NCI-H2196 treated with DMSO at 0.1 percent for 48 hours (cell line): ENCODE results near the gene LY6G5C.
A peak's percentile ranks its signal among the peaks of the same experiment; 100 is the strongest.

Experiments
- DNase-seq: peaks from one replicate; lab custom pipeline; 2025; ENCODE audit not compliant: unreplicated experiment; lab: John Stamatoyannopoulos, UW

LY6G5C gene

DNA sequence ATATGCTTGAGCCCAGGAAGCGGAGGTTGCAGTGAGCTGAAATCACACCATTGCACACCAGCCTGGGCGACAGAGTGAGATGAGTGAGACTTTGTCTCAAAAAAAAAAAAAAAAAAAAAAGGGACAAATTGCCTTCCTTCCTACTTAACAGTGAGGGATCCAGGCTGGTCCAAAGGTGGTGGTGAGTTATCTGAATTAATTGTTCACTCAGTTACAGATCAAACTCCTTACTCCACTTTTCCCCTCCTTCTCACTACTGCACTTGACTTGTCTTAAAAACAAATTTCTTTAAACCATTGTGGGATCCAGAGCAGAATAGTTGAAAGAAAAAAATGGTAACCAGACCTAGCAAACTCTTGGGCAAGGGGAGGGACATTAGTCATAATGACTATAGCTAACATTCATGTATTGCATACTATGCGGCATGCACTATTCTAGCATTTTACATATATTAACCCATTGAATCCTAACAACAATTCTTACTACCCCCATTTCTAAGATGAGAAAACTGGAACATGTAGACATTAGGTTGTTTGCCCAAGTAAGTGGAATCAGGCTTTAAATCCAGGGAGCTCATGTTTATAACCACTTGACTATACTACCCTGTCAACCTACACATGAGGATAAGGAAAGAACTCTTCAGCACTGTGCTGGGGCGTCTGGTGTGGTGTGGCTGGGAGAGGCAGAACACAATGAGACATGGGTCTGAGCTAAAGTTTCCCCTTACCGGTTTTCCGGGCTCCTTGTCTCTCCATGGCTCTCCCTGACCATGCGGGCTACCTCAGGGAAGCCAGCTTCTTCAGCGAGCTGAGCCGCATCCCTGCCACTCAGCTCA, 17.5 kb downstream of the LY6G5C start:
- no peak for DNase-seq

DNA sequence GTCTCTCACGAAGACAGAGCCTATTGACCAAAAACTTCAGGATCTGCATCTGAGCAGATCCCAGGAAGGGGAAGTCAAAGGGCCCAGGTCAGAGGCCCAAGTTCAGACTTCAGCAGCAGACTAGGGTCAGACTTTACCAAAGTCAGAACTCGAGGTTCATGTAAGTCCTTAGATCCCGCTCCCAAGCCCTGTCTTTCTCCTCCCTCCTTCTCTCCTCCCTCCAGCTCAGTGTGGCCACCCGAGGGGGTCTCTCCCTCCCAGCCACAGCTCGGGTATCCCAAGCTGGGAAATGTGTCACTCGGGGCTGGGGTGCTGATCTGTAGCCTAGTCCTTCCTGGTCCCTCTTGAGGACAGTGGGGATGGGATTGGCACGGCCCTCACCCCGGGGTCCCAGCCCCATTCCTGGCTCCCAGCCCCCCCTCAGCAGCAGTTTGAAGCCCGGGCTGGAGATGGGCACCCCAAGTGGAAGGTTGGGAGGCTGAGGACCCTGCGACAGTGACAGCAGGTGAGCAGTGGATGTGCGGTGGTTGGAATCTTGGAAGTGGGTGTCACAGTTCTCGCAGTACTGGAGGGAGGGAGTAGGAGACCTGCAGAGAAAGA, 18.6 kb downstream of the LY6G5C start:
- DNase-seq = no peak

DNA sequence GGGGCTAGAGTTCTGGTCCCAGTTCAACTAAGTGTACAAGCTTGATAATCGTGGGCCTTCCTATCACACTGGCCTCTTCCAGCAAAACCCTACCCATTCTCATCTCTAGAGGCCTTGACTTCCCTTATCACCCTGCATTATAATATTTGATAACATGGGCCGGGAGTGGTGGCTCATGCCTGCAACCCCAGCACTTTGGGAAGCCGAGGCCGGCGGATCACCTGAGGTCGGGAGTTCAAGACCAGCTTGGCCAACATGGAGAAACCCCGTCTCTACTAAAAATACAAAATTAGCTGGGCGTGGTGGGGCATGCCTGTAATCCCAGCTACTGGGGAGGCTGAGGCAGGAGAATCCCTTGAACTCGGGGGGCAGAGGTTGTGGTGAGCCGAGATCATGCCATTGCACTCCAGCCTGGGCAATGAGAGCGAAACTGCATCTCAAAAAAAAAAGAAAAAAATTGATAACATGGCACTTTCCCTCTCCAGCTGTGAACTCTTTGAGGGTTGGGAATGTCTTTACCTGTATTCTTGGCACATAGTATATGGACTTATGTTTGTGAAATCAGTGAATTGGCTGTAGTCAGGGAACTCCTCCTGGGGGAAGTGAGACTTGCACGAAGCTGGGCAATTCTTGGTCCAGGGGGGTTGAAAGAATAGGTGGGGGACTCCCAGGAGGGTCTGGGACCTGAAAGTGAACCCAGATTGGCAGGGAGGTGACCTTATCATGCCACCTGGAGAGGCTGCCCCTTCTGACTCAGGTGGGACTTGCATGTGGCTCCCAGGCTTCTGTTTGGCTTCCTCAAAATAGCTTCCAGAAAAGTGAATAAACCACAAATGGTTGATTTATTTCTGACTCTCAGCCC, 19.4 kb downstream of the LY6G5C start:
- DNase-seq = no peak

DNA sequence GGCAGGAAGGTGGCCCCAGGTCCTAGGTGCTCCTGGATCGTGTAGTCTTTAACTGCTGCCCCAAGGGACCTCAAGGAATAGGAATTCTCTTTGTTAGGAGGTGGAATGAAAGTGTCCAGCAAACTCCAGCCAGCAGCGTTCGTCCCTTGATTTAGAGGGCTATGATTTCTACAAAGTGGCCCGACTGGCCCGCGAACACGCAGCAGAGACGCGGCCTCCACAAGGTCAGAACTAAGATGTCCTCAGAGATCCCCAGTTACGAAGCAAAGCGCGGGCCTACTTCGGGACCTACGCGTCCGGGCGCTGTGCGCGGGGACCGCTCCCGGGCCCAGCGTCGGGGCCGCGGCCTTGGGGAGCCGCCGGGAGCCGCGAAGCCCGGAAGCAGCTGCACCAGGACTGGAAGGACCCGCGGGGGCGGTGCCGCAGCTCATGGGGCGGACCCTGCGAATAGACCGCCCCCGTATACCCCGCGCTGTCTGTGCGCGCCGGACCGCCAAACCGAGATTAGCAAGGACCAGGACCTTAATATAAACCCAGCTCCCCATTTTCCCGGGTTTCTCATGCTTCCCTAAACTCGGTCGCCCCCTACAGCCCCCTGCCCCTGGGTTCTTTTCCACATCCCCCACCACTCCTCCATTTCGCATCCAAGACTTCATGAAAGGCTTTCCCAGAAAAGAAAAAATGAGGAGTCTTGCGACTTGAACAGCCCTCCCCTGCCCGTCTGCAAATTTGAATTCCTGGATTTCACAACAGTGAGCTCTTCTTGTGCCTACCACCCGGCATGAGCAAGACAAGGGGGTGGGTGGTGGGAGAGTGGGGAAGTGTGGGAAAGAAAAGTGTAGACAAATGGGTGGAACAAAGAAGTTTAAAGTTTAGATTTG, 20.2 kb downstream of the LY6G5C start, which contains the start of gene C6orf47:
C6orf47 (minus strand) TSS at position 398 of the 881 bp plus-strand sequence. CDS start 831 bp downstream, outside the sequence.
- DNase-seq = peak; percentile 51

DNA sequence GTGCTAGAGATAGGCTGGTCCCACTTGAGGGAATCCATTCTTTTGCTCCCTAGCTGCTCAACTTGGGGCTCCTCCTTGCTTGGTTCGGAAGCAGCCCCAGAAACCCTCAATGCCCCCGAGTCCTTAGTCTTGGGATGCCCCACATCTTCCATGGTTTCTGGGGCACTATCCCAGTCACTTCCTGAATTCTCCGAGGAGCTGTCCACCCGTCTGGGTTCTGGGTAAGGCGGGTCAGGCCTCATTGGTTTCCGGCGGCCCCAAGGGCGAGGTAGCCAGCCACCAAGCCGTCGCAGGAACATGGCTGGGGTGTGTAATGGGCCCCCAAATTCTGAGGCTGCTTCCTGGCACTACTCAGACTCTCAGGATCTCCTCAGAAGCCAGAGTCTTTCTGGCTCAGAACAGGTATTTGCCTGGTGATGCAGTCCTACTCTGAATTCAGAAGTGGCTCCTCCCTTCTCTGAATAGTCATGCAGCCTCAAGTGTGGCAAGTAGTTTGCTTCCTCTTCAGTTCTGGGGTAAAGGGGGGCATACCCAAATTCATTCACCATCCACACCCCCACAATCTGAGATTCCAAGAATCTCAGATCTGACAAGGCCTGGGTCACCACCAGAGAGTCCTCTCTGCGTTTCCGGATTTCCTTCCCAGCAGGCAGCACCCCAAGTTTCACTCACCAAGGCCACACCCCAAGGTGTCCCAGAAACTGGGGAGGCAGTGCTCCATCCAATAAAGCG, 21.1 kb downstream of the LY6G5C start:
- no peak for DNase-seq

DNA sequence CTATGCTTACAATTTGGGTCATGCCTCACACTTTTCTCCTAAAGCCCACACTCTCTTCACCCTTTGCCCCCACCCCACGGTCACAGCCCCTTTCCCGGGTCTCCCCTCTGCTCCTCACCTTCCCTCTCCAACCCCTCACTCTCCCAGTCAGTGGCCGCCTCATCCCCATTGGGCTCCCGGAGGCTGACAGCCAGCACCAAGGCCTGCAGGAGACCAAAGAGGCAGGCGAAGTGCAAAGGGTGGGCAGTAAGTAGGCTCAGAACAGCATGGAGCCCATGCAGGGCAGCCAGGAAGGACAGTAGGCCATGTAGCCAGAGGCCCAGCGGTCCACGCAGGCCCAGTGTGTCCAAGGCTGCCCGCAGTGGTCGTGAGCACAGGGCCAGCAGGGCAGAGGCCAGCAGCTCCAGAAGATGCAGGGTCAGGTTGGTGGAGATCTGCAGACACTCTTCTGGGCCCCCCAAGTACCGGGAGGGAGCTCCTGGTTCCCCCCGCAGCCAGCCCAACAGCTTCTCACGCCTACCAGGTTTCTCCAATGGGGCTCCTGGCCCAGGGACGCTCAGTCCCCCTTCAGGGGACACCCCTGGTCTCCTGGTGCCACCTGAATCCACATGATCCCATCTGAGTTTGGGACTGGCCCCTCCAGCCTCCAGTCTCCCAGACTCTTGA, 21.8 kb downstream of the LY6G5C start:
- no peak for DNase-seq

DNA sequence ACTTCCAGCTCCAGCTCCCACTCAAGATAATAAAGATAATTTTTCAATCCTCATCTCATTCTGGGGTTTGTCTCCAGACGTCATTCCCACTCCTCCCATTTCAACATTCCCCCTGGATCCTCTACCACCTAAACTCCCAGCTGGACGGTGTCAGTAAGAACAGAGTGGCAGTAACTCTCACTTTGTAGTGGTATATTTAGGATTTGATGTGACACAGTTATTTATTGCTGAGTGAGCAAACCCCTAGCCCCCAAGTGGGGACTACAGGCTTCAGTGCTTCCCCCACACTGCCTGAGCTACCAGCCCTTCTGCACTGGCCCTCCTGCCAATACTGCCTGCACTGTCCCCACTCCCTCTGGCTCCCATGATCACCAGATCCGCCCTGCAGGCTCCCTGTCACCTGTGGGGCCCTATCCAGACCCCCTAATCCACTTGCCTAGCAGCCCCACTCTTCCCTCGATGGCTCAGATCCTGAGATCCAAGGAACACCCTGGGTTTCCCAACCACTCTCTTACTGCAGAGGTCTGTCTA, 22.6 kb downstream of the LY6G5C start:
- DNase-seq = no peak

DNA sequence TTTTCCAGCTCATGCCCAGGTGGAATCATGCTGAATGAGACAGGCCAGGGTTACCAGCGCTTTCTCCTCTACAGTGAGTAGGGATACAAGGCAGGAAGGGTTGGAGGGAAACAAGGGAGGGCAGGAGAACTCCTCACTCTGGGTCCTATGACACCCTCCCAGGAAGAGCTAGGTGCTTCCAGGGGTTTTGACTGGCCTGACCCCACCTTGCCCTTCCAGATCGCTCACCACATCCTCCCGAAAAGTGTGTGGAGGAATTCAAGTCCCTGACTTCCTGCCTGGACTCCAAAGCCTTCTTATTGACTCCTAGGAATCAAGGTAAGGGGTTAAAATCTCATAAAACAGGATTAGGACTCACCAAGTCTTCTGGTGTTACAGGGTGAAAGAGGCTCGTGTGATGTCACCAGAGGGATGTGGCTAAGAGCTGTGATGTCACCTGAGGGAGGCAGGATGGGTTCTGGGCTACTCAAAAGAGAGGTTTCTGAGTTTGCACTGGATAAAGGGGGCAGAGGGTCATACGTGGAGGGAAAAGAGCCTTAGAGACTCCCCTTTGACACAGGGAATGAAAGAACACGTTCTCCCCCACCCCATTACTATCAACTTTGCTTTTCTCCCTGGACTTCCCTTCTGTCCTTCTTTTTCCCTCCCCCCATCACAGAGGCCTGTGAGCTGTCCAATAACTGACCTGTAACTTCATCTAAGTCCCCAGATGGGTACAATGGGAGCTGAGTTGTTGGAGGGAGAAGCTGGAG, 23.3 kb downstream of the LY6G5C start:
- no peak for DNase-seq

DNA sequence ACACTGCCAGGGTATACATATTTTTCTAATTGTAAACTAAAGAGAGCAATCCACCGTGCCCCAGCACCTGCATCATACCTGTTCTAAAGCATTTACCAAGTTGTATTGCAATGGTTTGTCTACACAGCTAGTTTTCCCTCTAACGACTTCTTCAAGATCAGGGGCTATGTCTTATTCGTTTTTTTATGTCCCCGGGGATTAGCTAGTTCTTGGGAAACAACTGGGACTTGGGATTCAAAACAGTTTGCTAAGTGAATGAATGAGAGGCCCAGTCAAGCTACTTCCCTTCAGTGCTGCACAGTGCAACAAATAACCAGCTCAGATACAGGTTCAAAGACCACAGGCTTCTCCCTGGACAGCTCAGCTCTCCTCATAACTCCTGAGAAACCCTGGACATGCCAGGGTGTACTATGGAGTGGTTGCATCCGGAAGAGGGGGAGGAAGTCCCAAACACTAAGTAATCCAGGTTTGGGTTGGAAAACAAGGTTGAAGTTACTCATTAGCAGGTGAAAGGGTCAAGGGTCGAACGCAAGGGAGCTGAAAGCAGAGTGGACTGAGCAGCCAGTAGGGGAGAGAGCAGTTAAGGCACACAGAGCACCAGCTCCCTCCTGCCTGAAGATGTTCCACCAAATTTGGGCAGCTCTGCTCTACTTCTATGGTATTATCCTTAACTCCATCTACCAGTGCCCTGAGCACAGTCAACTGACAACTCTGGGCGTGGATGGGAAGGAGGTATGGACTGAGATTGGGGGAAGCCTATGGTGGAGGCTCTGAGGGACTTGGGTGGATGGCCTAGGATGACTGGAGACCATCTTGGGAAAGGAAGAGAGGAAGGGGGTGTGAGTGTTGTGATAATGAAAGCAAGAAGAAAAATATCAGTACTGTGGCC, 25.3 kb downstream of the LY6G5C start, which contains the start of gene APOM:
APOM (plus strand) TSS at position 546 of the 889 bp plus-strand sequence; CDS start at position 619, 73 bp downstream.
- no peak for DNase-seq

DNA sequence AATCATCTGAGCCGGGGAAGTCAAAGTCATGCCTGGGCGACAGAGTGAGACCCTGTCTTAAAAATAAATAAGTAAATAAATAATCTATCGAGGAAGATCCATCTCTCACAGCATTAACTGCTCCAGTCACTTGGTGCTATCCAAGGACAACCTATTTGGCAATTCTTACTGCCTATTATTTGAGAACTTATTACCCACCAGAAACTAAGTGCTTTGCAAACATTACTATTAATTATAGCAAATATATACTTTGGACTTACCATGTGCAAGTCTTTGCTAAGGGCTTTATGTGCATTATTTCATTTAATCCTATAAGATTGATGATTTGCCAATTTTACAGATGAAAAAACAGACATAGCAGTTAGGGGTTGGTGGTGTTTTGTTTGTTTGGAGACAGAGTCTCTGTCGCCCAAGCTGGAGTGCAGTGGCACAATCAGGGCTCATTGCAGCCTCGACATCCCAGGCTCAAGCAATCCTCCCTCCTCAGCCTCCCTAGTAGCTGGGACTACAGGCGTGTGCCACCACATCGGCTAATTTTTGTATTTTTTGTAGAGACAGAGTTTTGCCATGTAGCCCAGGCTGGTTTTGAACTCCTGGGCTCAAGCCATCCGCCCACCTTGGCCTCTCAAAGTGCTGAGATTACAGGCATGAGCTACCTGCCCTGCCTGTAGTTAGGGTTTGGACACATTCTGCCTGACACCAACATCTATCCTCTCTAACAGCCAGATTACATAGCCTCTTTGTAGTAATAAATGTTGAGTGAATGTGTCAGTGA, 26.1 kb downstream of the LY6G5C start:
- no peak for DNase-seq

DNA sequence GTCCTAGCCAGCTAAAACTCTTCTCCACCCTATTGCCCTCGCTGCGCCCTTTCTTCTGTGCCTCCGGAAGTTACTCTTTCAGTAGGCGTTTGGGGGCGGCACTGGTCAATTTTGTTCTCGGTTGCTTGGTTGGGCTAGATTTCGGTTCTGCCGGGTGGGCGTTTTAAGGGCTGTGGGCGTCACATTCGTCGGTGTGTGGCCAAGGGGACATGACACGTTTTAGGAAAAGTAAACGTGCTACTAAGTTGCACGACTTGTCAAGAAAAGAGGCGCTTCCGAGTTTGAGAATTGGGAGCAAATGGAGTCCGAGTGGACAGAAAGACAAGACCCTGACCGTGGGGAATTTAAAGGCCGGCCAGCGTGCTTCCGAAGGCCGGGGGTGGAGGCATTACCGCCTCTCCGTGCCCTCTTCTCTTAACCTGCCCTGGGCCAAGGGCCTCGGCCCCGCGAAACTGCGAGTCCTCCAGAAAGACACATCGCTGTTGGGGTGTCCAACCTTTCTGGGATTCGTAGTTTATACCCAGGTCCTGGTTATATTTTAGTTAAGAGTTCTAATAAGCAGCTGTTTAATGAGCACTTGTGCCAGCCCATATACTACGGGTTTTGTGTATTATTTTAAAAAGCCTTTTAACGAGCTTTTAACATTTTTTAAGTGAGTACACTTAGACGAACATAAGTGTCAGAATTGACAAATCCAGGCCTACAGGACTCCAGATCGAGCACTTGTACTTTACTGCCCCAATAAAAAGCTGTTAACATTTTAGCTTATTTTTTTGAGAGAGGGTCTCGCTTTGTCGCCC, 27.7 kb downstream of the LY6G5C start:
- peak; percentile 95 for DNase-seq

DNA sequence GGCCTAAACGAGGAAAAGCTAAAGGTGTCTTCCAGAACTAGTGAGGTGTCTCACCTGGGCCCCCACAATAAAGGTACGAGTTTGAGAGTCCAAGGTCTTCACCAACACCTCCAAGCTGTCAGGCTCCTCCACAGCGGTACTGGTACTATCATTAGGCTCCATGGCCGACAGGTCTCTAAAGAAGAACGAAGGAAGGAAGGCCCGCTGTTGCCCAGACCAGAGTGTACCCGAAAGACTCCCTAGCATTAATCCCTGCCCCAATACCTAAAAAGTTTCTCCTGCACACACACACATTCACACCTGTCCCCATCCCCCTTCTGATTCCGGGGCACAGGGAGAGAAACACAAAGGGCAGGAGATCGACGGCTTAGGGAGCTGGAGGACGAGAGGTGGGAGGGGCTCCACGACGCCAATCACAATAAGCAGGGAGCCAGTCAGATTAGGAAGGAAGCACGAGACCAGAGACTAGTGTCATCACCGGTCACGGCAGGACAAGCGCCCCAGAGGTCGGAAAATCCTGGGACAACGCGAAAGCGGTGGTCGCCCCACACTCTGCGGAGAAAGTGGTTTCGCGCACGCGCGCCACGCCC, 29.2 kb downstream of the LY6G5C start:
- peak; percentile 60 for DNase-seq

DNA sequence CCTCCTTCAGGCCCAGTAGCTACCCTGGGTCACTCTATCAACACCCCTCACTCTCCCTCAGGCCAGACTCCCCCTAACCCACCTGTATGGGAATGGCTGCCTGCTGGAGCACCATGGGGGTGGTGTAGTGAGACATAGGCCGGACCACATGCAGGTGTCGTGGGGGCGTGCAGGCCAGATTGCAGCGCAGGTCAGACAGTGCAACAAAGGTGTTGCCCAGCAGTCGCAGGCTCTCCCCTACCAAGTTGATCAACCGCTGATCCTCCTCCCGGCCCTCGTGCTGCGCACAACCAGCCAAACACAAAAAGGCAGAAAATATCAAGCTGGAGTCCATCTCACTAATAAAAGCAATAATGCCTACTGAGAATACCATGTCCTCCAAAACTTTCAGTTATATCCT, 35.5 kb downstream of the LY6G5C start:
- no peak for DNase-seq

DNA sequence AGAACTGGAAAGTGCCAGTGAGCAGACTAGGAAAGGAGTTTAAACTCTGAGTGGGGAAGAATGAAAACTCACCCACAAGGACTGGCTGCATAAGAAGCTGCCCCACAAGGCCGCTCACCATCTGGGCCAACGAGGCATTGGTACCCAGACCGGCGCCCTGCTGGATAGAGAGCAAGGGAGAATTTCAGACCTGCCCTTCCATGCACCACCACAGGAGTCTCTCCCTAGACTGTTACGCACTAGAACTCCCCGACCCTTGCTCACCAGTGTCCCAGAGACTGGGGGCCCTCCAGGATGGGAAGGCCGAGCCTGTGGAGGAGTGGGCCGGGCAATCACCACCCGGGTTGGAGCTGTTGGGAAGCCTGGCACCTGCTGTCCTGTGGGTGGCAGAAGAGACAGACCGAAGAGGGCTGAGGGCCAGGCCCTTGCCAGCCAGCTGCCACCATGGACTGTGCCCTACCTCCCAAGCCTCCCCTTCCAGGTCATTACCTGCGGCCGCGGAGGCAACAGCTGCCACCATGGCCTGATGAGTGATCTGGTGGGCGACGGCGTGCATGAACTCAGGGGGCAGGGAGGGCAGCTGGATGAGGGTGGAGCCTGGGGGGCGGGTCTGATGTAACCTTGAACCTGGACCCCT, 36.9 kb downstream of the LY6G5C start:
- no peak for DNase-seq
